Glomerular endothelial cell (primary cell): ENCODE measurements around the gene CAPZB. TPM values are rescaled to one million over a fixed set of nuclear protein-coding genes. Genes with fewer than 3 reads are reported as not detected.

Experiments
- DNase-seq: peaks from one replicate; pipeline ENCODE4 v3.0.0-alpha.2; 2011; ENCODE audit warnings: low read depth, low spot score; ENCODE audit errors: extremely low read depth
- total RNA-seq: library from RNA; depleted of rRNA; stranded (reverse); fragments of >200 nt; gene quantifications from 2 replicates; pipeline ENCODE4 v1.2.3, GENCODE V29; 2015

The CAPZB gene
- total RNA-seq, 1 donor from 2014 or later = 215 TPM

- no peak for DNase-seq
Measured at GRCh38 chr1:19432943-19433718, 52.2 kb downstream of the CAPZB start.

GRCh38 chr1:19430121-19431068, 54.9 kb downstream of the CAPZB start:
- DNase-seq = peak; percentile 71

- no peak for DNase-seq
Measured at GRCh38 chr1:19429611-19430010, 55.7 kb downstream of the CAPZB start.

GRCh38 chr1:19427087-19427781, 58.1 kb downstream of the CAPZB start:
- DNase-seq = no peak

- no peak for DNase-seq
Measured at GRCh38 chr1:19426294-19427086, 58.8 kb downstream of the CAPZB start.

- no peak for DNase-seq
Measured at GRCh38 chr1:19425646-19426239, 59.6 kb downstream of the CAPZB start.

GRCh38 chr1:19424651-19425570, 60.4 kb downstream of the CAPZB start:
- no peak for DNase-seq

GRCh38 chr1:19423130-19423529, 62.2 kb downstream of the CAPZB start:
- DNase-seq = no peak

- no peak for DNase-seq
Measured at GRCh38 chr1:19421365-19421764, 64.0 kb downstream of the CAPZB start.

- no peak for DNase-seq
Measured at GRCh38 chr1:19420606-19421005, 64.7 kb downstream of the CAPZB start.

GRCh38 chr1:19419691-19420090, 65.6 kb downstream of the CAPZB start:
- no peak for DNase-seq

- no peak for DNase-seq
Measured at GRCh38 chr1:19418503-19418971, 66.8 kb downstream of the CAPZB start.

- no peak for DNase-seq
Measured at GRCh38 chr1:19416921-19417470, 68.3 kb downstream of the CAPZB start.

GRCh38 chr1:19416145-19416544, 69.2 kb downstream of the CAPZB start:
- no peak for DNase-seq

GRCh38 chr1:19414515-19415121, 70.7 kb downstream of the CAPZB start:
- no peak for DNase-seq

- DNase-seq = no peak
Measured at GRCh38 chr1:19413999-19414398, 71.3 kb downstream of the CAPZB start.

GRCh38 chr1:19412654-19413053, 72.7 kb downstream of the CAPZB start:
- no peak for DNase-seq

GRCh38 chr1:19411612-19412011, 73.7 kb downstream of the CAPZB start:
- DNase-seq = no peak
